Urinary bladder (tissue), 4 donors: ENCODE measurements around the gene ATG12. TPM values are rescaled to one million over a fixed set of nuclear protein-coding genes. Genes with fewer than 3 reads are reported as not detected.
"Not testable (repeated sequence)": the region's sequence is repeated elsewhere in the genome, so short reads cannot be mapped to it uniquely, and the experiment has no call there.

Source experiments
- DNase-seq: peaks from one replicate; pipeline ENCODE4 v3.0.0-alpha.2; 2015; ENCODE audit errors: extremely low spot score
- H3K27ac ChIP-seq: one replicate; pipeline ENCODE4 v1.5.1; 2013; ENCODE audit warnings: low read depth, mild to moderate bottlenecking, moderate library complexity
- H3K36me3 ChIP-seq: one replicate; pipeline ENCODE4 v1.6.1; 2013; ENCODE audit warnings: mild to moderate bottlenecking, moderate library complexity; ENCODE audit not compliant: insufficient read depth
- H3K4me1 ChIP-seq: one replicate; pipeline ENCODE4 v1.6.1; 2013; ENCODE audit warnings: mild to moderate bottlenecking, moderate library complexity; ENCODE audit not compliant: insufficient read depth
- H3K4me3 ChIP-seq: one replicate; pipeline ENCODE4 v1.5.1; 2013; ENCODE audit warnings: low read depth, low read length
- WGBS: extraction: QIAGEN DNeasy Blood & Tissue Kit; methylation state at CpG from one replicate; pipeline ENCODE4 v1.1.7; 2013; 5-methylcytosine and 5-hydroxymethylcytosine counted together
- polyA plus RNA-seq: library from polyadenylated mRNA; stranded (reverse); fragments of 200-250 nt; gene quantifications from one replicate; pipeline ENCODE4 v1.2.3, GENCODE V29; 2013
- total RNA-seq: library from RNA; depleted of rRNA; stranded (reverse); fragments of >200 nt; gene quantifications from one replicate; pipeline ENCODE4 v1.2.3, GENCODE V29; 2014
- donor health status: healthy with polysubstance abuse.
- donor health status: healthy.

Gene ATG12
- total and polyA plus RNA-seq, 2 donors: 31.8 to 75.9 TPM

- not testable (repeated sequence) for DNase-seq, H3K27ac ChIP-seq, H3K4me1 ChIP-seq, H3K36me3 ChIP-seq, H3K4me3 ChIP-seq
- WGBS: 96% methylated on average over 2 of the region's 2 CpGs
Observed at GRCh38 chr5:115808066-115808465, 33.3 kb downstream of the ATG12 start.

GRCh38 chr5:115807654-115808052 is 33.7 kb downstream of the ATG12 start:
- no peaks in the 10 kb centered on the region for H3K4me1 ChIP-seq
- no peak overlapping the region for H3K27ac ChIP-seq
- H3K4me3 ChIP-seq: no peak overlapping the region
- DNase-seq: no peak
- 92% methylated on average over 2 of the region's 2 CpGs for WGBS
- no peaks in the 10 kb centered on the region for H3K36me3 ChIP-seq

- Histone ChIP-seq H3K36me3 (no peaks in the 10 kb centered on the region), H3K4me1 (no peaks in the 10 kb centered on the region), H3K4me3 (no peak overlapping the region), H3K27ac (no peak overlapping the region)
- 75% methylated on average over 2 of the region's 2 CpGs for WGBS
- DNase-seq: no peak
Observed at GRCh38 chr5:115806986-115807653, 34.2 kb downstream of the ATG12 start.

DNA sequence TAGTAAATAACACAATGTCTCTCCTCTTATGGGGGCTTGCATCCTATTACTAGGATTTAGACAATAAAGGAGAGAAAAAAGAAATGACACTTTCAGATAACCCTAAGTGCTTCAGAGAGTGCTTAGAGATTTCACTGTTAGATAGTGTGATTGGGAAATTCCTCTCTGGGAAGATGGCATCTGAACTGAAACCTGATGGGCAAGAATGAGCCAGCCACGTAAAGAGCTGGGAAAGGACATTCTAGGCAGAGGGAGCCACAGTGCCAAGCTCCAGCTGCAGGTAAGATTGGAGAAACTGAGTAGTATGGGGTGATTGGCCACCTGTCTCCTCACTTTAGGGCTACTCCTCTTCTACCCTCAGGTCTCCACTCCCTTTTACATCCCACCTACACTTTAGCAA is 39.4 kb downstream of the ATG12 start:
- no peaks in the 10 kb centered on the region for H3K4me1 ChIP-seq
- H3K36me3 ChIP-seq: no peaks in the 10 kb centered on the region
- 61% methylated on average over 1 of the region's 1 CpG for WGBS
- no peak for DNase-seq
- H3K27ac ChIP-seq: no peak overlapping the region
- no peak overlapping the region for H3K4me3 ChIP-seq

GRCh38 chr5:115801152-115801551 is 40.2 kb downstream of the ATG12 start:
- H3K27ac ChIP-seq: no peak overlapping the region
- no peak overlapping the region for H3K4me3 ChIP-seq
- no peaks in the 10 kb centered on the region for H3K4me1 ChIP-seq
- H3K36me3 ChIP-seq: no peaks in the 10 kb centered on the region
- WGBS: 96% methylated on average over 2 of the region's 2 CpGs
- DNase-seq: no peak

- WGBS: 80% methylated on average over 2 of the region's 2 CpGs
Observed at GRCh38 chr5:115800108-115800507, 41.3 kb downstream of the ATG12 start.

DNA sequence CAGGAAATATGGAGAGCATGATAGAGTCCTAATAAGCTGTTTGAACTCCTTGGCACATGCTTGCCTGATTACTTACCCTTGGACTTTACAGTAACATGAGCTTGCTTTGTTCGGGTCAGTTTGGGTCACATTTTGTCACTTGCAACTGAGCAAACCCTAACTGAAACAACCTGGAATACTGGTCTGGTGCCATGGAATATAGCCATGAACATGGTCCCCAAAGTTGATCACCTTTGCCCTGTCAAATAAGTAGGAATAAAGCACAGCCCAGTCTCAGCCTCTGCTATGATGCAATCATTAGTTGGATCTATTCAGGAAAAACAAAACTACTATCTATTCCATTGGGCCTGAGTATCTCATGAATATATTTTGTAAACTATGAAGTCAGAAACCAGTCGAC is 43.1 kb downstream of the ATG12 start:
- WGBS: 68% methylated on average over 2 of the region's 2 CpGs
- no peaks in the 10 kb centered on the region for H3K4me1 ChIP-seq
- H3K4me3 ChIP-seq: no peak overlapping the region
- no peak overlapping the region for H3K27ac ChIP-seq
- no peak for DNase-seq
- no peaks in the 10 kb centered on the region for H3K36me3 ChIP-seq

More at GRCh38 chr5:115800108-115800507, 41.3 kb downstream of the ATG12 start:
- Histone ChIP-seq H3K36me3 (no peaks in the 10 kb centered on the region), H3K4me3 (no peak overlapping the region), H3K4me1 (no peaks in the 10 kb centered on the region), H3K27ac (no peak overlapping the region)
- DNase-seq: no peak

- Histone ChIP-seq H3K27ac (no peak overlapping the region), H3K4me1 (no peaks in the 10 kb centered on the region), H3K36me3 (no peaks in the 10 kb centered on the region), H3K4me3 (no peak overlapping the region)
- no peak for DNase-seq
- 93% methylated on average over 3 of the region's 3 CpGs for WGBS
Observed at GRCh38 chr5:115796656-115797055, 44.7 kb downstream of the ATG12 start.

DNA sequence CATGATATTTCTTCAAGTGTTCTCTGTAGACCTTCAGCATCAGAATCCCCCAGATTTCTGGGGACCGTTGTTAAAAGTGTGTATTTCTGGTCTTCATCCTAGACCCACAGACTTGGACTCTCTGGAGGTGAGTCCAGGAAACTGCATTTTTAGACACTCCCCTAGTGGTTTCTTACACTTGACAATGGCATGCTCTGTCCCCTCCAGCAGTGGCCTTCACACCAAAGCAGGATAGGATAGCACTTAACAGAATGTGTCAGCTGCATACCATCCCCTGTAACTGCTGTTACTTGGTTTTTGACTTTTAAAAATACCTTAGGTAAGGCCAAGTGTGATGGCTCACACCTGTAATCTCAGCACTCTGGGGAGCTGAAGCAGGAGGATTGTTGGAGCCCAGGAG is 45.7 kb downstream of the ATG12 start:
- no peak for DNase-seq
- Histone ChIP-seq H3K4me1 (no peaks in the 10 kb centered on the region), H3K36me3 (no peaks in the 10 kb centered on the region), H3K4me3 (no peak overlapping the region), H3K27ac (no peak overlapping the region)
- 89% methylated on average over 1 of the region's 1 CpG for WGBS

GRCh38 chr5:115788440-115788839 is 52.9 kb downstream of the ATG12 start:
- DNase-seq: no peak
- 99% methylated on average over 1 of the region's 1 CpG for WGBS
- Histone ChIP-seq H3K27ac (no peak overlapping the region), H3K4me1 (no peaks in the 10 kb centered on the region), H3K36me3 (no peaks in the 10 kb centered on the region), H3K4me3 (no peak overlapping the region)

DNA sequence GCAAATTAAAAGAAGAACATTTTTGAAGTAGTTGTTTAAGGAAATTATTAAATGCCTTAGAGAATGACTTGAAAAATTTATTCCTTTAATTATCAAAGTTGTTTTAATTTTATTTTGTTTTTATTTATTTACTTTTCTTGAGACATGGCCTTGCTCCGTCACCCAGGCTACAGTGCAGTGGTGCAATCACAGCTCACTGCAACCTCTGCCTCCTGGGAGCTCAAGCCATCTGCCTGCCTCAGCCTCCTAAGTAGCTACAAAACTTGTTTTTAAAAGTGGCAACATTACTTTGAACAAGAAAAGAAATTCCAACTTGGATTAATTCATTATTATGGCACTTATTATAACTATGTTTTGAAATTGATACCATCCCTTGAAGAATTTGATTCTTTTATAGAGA is 53.9 kb downstream of the ATG12 start:
- Histone ChIP-seq H3K4me3 (no peak overlapping the region), H3K4me1 (no peaks in the 10 kb centered on the region), H3K36me3 (no peaks in the 10 kb centered on the region), H3K27ac (no peak overlapping the region)
- WGBS: 43% methylated on average over 1 of the region's 1 CpG
- DNase-seq: no peak

DNA sequence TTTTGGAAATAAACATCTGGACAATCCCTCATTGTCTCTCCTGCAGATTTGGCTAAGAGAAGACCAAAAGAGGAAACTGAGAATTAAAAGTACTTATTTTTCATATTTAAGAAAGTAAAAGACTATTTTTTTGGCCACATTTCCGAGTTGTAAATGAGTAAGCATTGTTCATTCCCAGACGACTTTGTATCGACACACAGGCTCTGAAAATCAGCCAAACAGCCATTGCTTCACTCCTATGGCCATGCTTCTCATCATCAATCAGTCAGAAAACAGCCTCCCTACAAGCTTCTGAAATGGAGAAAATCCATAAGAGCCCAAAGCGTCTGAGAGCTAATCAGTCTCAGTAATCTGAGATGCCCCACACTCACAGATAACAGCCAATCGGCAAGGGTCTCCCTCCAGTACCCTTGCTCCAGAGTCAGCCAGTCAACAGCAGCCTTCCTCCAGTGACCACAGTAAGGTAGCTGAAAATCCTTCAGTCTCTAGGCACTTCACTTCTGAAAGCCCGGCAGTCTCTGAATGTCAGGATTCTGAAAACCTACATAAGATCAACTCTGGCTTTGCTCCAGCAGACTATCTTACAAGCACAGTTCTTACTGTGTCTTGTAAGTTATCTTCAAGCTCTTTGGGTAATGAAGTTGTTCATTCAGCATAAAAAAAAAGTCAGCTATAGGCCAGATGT is 55.8 kb downstream of the ATG12 start:
- Histone ChIP-seq H3K4me3 (no peak overlapping the region), H3K27ac (no peak overlapping the region), H3K36me3 (no peaks in the 10 kb centered on the region), H3K4me1 (no peaks in the 10 kb centered on the region)
- no peak for DNase-seq
- WGBS: 27% methylated on average over 6 of the region's 6 CpGs

DNA sequence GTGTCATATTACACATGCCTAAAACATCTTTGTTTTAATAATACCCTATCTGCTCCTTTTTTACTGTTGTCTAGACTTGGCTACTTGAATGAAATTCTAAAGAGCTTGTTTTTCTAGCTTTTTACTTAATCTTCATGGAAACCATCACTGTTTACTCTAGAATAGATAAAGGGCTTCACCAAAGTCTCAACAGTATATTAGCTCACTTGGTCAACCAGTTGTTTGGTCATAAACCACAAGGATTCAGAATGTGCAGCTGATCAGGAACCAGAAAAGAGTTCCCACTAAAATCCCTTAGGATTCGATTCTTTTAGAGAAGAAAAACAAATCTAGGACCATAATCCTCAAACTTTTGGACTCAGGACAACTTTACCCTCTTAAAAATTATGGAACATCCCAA is 62.9 kb downstream of the ATG12 start:
- Histone ChIP-seq H3K4me1 (no peaks in the 10 kb centered on the region), H3K36me3 (no peaks in the 10 kb centered on the region), H3K27ac (no peak overlapping the region), H3K4me3 (no peak overlapping the region)
- 26% methylated on average over 1 of the region's 1 CpG for WGBS
- no peak for DNase-seq
